ENCODE data around the gene L1CAM.

The L1CAM gene

DNA sequence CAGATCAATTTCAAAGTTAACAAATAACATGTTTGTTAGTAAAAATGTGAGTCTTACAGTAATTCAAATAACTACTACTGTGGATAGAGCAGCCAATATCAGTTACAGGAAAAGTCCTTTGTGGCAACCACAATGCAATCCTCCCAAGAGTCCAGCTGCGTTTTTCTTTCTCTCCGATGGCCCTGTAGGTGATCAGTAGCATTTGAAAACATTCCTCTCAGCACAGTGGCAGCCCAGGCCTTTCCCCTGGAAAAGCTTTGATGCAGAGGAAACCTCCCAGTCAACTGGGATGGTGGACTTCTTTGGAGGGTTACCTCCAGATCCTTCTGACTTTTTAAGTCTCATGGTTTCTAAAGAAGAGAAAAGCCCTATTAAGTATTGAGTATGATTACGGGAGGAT lies 37.6 kb downstream of the L1CAM start:
- no peak overlapping the region for H3K9ac ChIP-seq (ENCODE audit: insufficient read length, low read depth)
- DNase-seq (ENCODE audit: low read depth, low spot score), result peak; percentile 52
- H3K27me3 ChIP-seq (ENCODE audit: insufficient read depth, insufficient read length), result no peaks in the 10 kb centered on the region
- TF ChIP-seq SUZ12 (IDR thresholded peaks at IDR 0.05; ENCODE audit: extremely low read depth, insufficient read depth, insufficient read length) (no peak), ZNF274 (IDR thresholded peaks at IDR 0.05; ENCODE audit: low read depth, low read length) (no peak), YY1 (IDR thresholded peaks at IDR 0.05; ENCODE audit: insufficient read depth, insufficient read length) (no peak)
- no peaks in the 10 kb centered on the region for H3K36me3 ChIP-seq (ENCODE audit: insufficient read depth, insufficient read length, low read length)
- no peaks in the 10 kb centered on the region for H3K4me1 ChIP-seq (ENCODE audit: insufficient read depth, insufficient read length)
- H3K4me3 ChIP-seq (ENCODE audit: insufficient read length, low read depth), result no peak overlapping the region
- H3K9me3 ChIP-seq (ENCODE audit: insufficient read depth, low read length), result no peaks in the 10 kb centered on the region

DNA sequence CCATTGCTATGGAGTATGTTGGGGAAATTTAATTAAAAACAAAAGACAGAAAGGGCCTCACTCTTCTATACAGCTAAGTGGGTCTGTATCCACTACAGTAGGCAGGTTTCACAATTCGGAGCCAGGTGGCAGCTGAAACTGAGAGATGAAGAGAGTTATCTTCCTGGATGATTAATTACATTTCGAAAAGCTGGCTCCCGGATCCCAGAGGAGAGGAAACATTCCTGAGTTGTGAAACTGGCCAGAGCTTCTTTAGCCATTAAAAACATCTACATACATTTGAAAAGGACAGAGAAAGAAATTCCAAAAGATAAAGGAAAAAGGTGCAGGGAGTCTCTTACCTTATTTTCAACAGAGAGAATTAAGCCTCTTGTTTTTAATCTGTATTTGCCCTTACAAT lies 40.1 kb downstream of the L1CAM start:
- H3K4me3 ChIP-seq (ENCODE audit: insufficient read length, low read depth), result no peak overlapping the region
- no peaks in the 10 kb centered on the region for H3K36me3 ChIP-seq (ENCODE audit: insufficient read depth, insufficient read length, low read length)
- no peaks in the 10 kb centered on the region for H3K27me3 ChIP-seq (ENCODE audit: insufficient read depth, insufficient read length)
- no peaks in the 10 kb centered on the region for H3K4me1 ChIP-seq (ENCODE audit: insufficient read depth, insufficient read length)
- no peak for DNase-seq (ENCODE audit: low read depth, low spot score)
- no peak for TF ChIP-seq ZNF274 (IDR thresholded peaks at IDR 0.05; ENCODE audit: low read depth, low read length)
- TF ChIP-seq SUZ12 (IDR thresholded peaks at IDR 0.05; ENCODE audit: extremely low read depth, insufficient read depth, insufficient read length), result no peak
- no peak for TF ChIP-seq YY1 (IDR thresholded peaks at IDR 0.05; ENCODE audit: insufficient read depth, insufficient read length)
- no peak overlapping the region for H3K9ac ChIP-seq (ENCODE audit: insufficient read length, low read depth)
- H3K9me3 ChIP-seq (ENCODE audit: insufficient read depth, low read length), result no peaks in the 10 kb centered on the region

DNA sequence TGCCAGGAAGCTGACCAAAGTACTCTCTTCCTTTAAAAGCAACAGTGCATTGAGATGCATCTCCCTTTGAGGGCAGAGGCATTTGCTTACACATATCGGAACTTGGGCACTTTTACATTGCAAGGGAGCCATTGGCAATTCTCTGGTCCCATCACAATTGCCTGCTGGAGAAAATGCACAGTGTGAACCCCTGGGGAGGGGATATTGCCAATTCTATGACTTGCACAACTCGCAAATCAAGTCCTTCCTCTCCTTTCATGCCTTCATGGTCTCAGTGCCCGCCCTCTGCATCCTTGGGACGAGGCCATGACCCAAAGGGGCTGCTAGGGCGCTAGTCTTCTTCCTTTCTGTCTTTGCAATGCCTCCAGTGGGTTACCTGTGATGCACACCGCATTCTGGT lies 40.8 kb downstream of the L1CAM start:
- H3K4me1 ChIP-seq (ENCODE audit: insufficient read depth, insufficient read length), result no peaks in the 10 kb centered on the region
- no peak overlapping the region for H3K9ac ChIP-seq (ENCODE audit: insufficient read length, low read depth)
- no peak for DNase-seq (ENCODE audit: low read depth, low spot score)
- H3K9me3 ChIP-seq (ENCODE audit: insufficient read depth, low read length), result no peaks in the 10 kb centered on the region
- H3K36me3 ChIP-seq (ENCODE audit: insufficient read depth, insufficient read length, low read length), result no peaks in the 10 kb centered on the region
- no peaks in the 10 kb centered on the region for H3K27me3 ChIP-seq (ENCODE audit: insufficient read depth, insufficient read length)
- no peak overlapping the region for H3K4me3 ChIP-seq (ENCODE audit: insufficient read length, low read depth)
- TF ChIP-seq SUZ12 (IDR thresholded peaks at IDR 0.05; ENCODE audit: extremely low read depth, insufficient read depth, insufficient read length) (no peak), YY1 (IDR thresholded peaks at IDR 0.05; ENCODE audit: insufficient read depth, insufficient read length) (no peak), ZNF274 (IDR thresholded peaks at IDR 0.05; ENCODE audit: low read depth, low read length) (no peak)

DNA sequence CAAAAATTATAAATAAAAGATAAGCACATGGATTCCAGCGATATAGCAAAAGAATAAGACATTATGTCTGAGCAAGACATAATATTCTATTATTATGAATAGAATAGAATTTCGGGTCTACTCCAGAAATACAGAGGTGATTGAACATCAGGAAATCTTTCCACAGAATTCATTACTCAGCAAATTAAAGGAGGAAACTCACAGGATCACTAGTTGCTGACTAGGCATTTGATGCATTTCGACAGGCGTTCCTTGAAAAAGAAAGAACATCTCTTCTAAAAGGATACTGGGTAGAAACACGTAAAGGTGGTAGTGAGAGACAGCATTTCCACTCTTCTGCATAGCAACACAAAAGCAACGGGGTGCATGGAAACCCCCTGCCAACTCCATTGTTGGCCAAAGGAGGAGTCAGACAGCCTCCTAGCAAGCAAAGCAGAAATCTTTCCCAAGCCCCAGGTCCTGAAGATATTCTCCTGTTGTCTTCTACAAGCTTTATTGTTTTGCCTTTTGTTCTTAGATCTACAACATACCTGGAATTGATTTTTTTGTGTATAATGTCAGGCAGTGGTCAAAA lies 41.4 kb downstream of the L1CAM start:
- Histone ChIP-seq H3K36me3 (ENCODE audit: insufficient read depth, insufficient read length, low read length) (no peaks in the 10 kb centered on the region), H3K4me3 (ENCODE audit: insufficient read length, low read depth) (no peak overlapping the region), H3K27me3 (ENCODE audit: insufficient read depth, insufficient read length) (no peaks in the 10 kb centered on the region), H3K9me3 (ENCODE audit: insufficient read depth, low read length) (no peaks in the 10 kb centered on the region), H3K4me1 (ENCODE audit: insufficient read depth, insufficient read length) (no peaks in the 10 kb centered on the region), H3K9ac (ENCODE audit: insufficient read length, low read depth) (no peak overlapping the region)
- TF ChIP-seq ZNF274 (IDR thresholded peaks at IDR 0.05; ENCODE audit: low read depth, low read length) (no peak), SUZ12 (IDR thresholded peaks at IDR 0.05; ENCODE audit: extremely low read depth, insufficient read depth, insufficient read length) (no peak), YY1 (IDR thresholded peaks at IDR 0.05; ENCODE audit: insufficient read depth, insufficient read length) (no peak)
- no peak for DNase-seq (ENCODE audit: low read depth, low spot score)

DNA sequence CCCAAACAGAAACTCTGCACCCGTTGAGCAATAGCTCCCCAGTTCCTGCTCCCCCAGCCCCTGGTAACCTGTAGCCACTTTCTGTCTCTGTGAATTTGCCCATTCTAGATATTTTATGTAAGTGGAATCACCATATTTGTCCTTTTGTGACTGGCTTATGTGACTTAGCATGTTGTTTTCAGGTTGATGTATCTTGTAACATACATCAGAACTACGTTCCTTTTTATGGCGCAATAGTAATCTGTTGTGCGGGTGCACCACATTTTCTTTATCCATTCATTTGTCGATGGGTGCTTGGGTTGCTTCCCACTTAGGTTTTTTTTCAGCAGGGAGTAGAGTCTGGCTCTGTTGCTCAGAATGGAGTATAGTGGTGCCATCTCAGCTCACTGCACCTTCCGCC lies 49.1 kb downstream of the L1CAM start:
- H3K4me1 ChIP-seq (ENCODE audit: insufficient read depth, insufficient read length), result no peaks in the 10 kb centered on the region
- TF ChIP-seq SUZ12 (IDR thresholded peaks at IDR 0.05; ENCODE audit: extremely low read depth, insufficient read depth, insufficient read length) (no peak), ZNF274 (IDR thresholded peaks at IDR 0.05; ENCODE audit: low read depth, low read length) (no peak), YY1 (IDR thresholded peaks at IDR 0.05; ENCODE audit: insufficient read depth, insufficient read length) (no peak)
- H3K27me3 ChIP-seq (ENCODE audit: insufficient read depth, insufficient read length), result peaks cover 4% of the 10 kb centered on the region
- H3K4me3 ChIP-seq (ENCODE audit: insufficient read length, low read depth), result no peak overlapping the region
- H3K9ac ChIP-seq (ENCODE audit: insufficient read length, low read depth), result no peak overlapping the region
- DNase-seq (ENCODE audit: low read depth, low spot score), result no peak
- no peaks in the 10 kb centered on the region for H3K36me3 ChIP-seq (ENCODE audit: insufficient read depth, insufficient read length, low read length)
- H3K9me3 ChIP-seq (ENCODE audit: insufficient read depth, low read length), result no peaks in the 10 kb centered on the region

DNA sequence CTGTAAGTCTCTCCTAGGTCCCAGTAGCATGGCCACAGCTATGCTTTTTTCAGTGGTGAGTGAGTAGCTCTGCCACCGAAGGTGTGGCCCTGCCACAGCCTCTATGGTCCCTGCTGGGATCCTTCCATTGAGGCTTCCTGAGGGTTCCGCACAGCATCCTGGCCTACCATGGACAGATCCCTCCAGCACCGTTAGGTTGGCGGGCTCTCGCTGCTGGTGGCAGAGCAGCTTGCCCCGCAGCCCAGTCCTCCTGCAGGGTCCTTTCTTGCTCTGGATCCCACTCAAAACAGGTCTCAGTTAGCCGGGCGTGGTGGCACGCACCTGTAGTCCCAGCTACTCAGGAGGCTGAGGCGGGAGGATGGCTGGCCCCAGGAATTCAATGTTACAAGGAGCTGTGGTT lies 53.2 kb downstream of the L1CAM start:
- H3K9me3 ChIP-seq (ENCODE audit: insufficient read depth, low read length), result no peaks in the 10 kb centered on the region
- no peak overlapping the region for H3K4me3 ChIP-seq (ENCODE audit: insufficient read length, low read depth)
- TF ChIP-seq ZNF274 (IDR thresholded peaks at IDR 0.05; ENCODE audit: low read depth, low read length), result no peak
- no peak for TF ChIP-seq SUZ12 (IDR thresholded peaks at IDR 0.05; ENCODE audit: extremely low read depth, insufficient read depth, insufficient read length)
- no peak for TF ChIP-seq YY1 (IDR thresholded peaks at IDR 0.05; ENCODE audit: insufficient read depth, insufficient read length)
- H3K4me1 ChIP-seq (ENCODE audit: insufficient read depth, insufficient read length), result no peaks in the 10 kb centered on the region
- DNase-seq (ENCODE audit: low read depth, low spot score), result no peak
- H3K27me3 ChIP-seq (ENCODE audit: insufficient read depth, insufficient read length), result peaks cover 10% of the 10 kb centered on the region
- no peak overlapping the region for H3K9ac ChIP-seq (ENCODE audit: insufficient read length, low read depth)
- no peaks in the 10 kb centered on the region for H3K36me3 ChIP-seq (ENCODE audit: insufficient read depth, insufficient read length, low read length)

DNA sequence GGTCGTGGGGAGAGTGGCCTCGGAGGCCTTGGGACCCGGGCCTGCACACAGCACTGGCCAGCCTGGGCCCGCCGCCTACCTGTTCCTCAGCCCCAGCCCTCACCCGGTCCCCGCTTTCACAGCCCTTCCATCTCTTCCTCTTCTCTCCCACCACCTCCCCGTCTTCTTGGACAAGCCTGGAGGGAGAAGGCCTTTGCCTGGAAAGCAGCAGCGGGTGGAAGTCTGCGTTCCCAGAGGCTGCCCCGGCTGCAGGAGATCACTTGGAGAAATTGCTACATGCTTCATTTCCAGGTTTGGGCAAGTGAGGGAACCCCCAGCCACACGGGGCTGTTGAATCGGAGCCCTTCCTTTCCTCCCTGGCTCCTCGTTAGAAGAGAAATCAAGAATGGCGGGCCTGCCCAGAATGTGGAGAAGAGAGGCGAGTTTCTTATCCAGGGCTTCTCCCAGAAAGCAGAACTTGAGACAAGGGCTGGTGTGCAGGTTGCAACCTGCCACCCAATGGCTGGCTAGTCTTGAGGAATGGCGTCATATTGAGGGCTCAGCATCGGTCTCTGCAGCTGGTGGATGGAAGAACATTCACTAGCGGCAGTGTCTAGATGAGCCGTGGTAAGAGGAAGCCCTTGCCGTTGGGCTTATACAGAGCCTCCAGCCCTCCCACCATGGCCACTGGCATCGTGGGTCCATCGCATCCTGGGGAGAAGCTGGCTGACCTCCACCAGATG lies 54.4 kb downstream of the L1CAM start:
- Histone ChIP-seq H3K9me3 (ENCODE audit: insufficient read depth, low read length) (no peaks in the 10 kb centered on the region), H3K9ac (ENCODE audit: insufficient read length, low read depth) (peak overlapping the region; percentile 42), H3K36me3 (ENCODE audit: insufficient read depth, insufficient read length, low read length) (no peaks in the 10 kb centered on the region), H3K4me3 (ENCODE audit: insufficient read length, low read depth) (no peak overlapping the region), H3K4me1 (ENCODE audit: insufficient read depth, insufficient read length) (no peaks in the 10 kb centered on the region), H3K27me3 (ENCODE audit: insufficient read depth, insufficient read length) (peaks cover 10% of the 10 kb centered on the region)
- TF ChIP-seq YY1 (IDR thresholded peaks at IDR 0.05; ENCODE audit: insufficient read depth, insufficient read length) (no peak), SUZ12 (IDR thresholded peaks at IDR 0.05; ENCODE audit: extremely low read depth, insufficient read depth, insufficient read length) (no peak), ZNF274 (IDR thresholded peaks at IDR 0.05; ENCODE audit: low read depth, low read length) (no peak)
- no peak for DNase-seq (ENCODE audit: low read depth, low spot score)
